ENCODE data around the gene AKAP10. TPM values are rescaled to one million over a fixed set of nuclear protein-coding genes. Genes with fewer than 3 reads are reported as not detected.
"Not testable (repeated sequence)": the region's sequence is repeated elsewhere in the genome, so short reads cannot be mapped to it uniquely, and the experiment has no call there.

AKAP10 gene
- total RNA-seq, result 20.6 TPM

DNA sequence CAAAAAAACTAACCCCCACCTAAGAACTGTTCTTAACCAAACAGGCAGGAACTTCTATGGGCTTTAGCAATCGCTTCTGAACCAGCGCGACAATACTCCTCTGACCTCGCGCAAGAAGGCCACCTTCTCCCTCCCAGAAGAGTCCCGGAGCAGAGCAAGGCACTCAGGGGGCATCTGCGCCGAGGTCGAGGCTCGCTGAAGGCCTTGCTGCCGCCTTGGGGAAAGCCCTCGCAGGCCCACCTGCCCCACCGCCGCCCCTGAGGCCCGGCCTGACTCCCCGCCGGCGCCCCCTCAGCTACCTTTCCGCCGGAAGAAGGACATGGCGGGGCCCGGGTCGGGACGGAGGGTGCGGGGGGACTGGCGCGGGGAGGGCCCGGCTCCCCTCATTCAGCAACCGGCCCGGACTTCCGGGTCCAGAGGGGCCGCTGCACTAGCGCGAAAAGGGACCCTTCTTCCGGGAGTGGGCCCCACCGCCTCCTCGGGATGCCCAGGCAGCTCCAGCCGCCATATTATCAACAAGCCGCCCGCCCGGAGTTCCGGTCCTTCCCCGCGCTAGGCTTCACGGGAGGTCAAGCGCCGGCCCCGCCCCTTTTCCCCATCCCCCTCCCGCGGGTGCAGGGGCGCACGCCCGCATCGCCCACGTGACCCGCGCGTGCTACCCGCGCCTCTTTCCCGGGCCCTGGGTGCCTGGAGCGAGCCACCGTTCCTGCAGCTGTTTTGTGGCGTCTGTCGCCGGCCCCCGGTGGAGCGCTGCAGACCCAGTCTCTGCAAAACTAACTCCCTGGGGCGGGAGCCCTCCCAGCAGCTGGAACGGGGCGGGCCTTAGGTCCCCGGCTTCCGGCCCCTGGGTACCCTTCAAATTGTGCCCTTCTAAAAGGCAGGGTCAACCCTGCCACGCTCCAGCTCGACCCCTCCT is at the start of gene AKAP10:
AKAP10 (minus strand) TSS at position 536 of the 916 bp plus-strand sequence; CDS start at position 387, 149 bp downstream.
- ATAC-seq, result peak; percentile 97

DNA sequence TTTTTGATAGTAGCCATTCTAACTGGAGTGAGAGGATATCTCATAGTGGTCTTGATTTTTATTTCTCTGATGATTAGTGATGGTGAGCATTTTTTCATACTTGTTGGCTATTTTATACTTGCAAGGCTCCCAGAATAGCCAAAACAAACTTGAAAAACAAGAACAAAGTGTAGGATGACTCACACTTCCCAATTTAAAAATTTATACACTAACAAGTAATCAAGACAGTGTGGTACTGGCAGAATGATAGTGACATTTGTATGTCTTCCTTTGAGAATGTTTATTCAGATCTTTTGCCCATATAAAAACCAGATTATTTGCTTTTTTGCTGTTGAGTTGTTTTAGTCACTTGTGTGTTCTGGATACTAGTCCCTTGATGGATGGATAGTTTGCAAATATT is 49.3 kb upstream of the AKAP10 start:
- no peak for ATAC-seq

- no peak for ATAC-seq
Measured at GRCh38 chr17:20022701-20023100, 45.1 kb upstream of the AKAP10 start.

DNA sequence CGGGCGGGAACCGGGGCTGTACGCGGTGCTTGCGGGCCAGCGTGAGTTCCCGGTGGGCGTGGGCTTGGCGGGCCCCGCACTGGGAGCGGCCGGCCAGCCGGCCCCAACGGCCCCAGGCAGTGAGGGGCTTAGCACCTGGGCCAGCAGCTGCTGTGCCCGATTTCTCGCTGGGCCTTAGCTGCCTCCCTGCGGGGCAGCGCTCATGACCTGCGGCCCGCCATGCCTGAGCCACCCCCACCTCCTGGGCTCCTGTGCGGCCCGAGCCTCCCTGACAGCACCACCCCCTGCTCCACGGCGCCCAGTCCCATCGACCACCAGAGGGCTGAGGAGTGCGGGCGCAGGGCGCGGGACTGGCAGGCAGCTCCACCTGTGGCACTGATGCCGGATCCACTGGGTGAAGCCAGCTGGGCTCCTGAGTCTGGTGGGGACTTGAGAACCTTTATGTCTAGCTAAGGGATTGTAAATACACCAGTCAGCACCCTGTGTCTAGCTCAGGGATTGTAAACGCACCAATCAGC is 38.9 kb upstream of the AKAP10 start:
- ATAC-seq, result not testable (repeated sequence)

- no peak for ATAC-seq
Measured at GRCh38 chr17:20012017-20012536, 34.4 kb upstream of the AKAP10 start.

- no peak for ATAC-seq
Measured at GRCh38 chr17:20010936-20011335, 33.3 kb upstream of the AKAP10 start.

DNA sequence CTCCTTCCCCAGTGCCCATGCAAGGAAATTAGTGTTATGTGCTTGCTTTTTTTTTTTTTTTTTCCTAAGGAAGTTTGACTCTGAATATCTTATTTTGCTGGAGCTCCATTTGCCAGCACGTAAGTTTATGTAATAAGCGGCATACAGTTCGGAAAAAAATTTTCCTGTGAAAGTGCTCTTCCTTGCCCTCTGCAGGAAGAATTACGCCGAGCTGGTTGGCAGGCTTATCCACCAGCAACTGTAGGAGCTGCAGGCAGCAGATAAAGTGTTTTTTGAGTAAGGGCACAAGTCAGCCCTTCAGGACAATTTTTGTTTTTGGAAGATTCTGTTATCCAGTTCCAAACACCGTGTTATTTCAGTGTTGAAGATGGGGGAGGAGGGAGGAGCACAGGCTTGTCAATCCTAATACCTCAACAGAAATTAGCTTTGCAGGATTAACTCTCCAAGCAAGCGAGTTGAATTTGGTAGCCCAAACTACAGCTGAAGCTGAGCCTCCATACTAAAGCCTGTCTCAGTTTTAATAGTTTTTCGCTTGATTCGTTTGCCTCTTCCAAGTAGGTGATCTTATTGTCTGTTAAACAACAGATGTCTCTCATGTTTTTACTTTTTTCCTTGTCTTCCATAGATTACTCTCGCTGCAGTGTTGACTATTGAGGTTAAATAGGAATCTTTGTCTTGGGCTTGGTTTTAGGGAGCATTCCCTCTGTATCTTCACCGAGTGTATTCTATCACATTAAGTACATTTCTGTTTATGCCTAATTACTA is 32.7 kb upstream of the AKAP10 start:
- ATAC-seq, result peak; percentile 38

GRCh38 chr17:20009302-20010098 is 31.9 kb upstream of the AKAP10 start, which contains the start of gene SPECC1:
Gene SPECC1 (plus strand): TSS chr17:20009359. CDS start chr17:20096652, 87,293 bp downstream.
- ATAC-seq, result peak; percentile 97

DNA sequence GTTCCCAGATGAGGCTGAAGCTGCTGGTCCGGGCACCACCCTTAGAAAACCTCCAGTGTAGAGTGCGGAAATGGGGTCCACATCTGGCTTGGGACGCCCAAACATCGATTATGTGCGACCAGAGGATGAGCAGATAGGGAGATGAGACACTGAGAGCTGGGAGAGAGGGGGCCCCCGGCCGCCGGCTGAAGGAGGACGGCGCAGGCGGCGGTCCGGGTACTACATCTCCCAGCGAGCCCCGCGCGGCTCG is 31.3 kb upstream of the AKAP10 start:
- no peak for ATAC-seq

DNA sequence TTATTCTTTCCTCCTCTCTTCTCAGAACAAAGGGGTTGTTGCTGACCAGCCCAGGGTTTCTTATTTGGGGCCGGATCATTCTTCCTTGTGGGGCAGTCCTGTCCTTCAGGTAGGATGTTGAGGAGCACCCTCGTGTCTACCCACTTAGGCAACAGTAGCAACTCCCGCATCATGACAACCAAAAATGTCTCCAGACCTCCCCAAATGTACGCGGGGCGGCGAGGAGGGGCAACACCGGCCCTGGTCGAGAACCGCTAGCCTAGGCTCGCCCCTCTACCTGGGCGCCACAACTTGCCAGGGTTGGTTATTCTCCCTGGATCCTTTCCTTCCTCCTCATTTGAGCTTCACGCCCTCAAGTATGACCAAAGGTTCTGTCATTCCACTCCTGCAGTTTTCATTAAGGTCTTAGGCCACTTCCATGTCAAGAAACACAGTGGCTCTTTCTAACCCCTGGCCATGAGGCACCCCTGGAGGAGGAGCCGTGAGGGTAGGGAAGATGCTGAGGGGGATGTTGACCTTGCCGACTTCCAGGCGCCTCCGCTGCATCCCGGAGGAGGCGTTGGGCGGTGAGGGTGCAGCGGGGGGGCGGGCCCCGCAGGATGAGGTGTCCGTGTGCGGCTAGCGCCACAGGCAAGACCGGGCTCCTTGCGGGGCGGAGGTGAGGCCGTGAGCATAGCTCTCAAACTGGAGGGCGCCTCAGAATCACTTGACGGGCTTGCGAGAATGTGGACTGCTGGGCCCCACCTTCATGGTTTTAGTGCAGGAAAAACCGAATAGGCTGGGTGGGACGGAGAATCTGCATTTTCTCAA is 30.8 kb upstream of the AKAP10 start:
- peak; percentile 58 for ATAC-seq

DNA sequence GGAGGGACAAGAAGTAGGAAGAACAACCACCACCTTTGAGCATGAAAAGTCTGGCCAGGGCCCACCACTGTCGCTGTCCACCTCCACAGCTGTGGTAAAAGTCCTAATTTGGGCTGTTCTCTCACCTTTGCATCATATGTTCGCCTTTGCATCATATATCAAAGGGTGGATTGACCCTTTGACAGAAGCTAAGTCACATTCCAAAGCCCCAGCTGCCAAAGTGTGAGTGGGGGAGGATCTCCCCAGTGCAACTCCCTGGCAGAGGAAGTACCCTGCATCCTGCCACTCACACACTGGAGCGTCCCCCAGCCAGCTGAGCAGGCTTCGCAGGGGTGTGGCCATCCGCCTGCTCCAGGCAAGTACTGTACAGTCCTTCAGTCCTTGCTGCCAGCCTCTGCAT is 18.9 kb upstream of the AKAP10 start:
- peak; percentile 73 for ATAC-seq

- ATAC-seq, result peak; percentile 35
Measured at GRCh38 chr17:19996086-19996485, 18.5 kb upstream of the AKAP10 start.

DNA sequence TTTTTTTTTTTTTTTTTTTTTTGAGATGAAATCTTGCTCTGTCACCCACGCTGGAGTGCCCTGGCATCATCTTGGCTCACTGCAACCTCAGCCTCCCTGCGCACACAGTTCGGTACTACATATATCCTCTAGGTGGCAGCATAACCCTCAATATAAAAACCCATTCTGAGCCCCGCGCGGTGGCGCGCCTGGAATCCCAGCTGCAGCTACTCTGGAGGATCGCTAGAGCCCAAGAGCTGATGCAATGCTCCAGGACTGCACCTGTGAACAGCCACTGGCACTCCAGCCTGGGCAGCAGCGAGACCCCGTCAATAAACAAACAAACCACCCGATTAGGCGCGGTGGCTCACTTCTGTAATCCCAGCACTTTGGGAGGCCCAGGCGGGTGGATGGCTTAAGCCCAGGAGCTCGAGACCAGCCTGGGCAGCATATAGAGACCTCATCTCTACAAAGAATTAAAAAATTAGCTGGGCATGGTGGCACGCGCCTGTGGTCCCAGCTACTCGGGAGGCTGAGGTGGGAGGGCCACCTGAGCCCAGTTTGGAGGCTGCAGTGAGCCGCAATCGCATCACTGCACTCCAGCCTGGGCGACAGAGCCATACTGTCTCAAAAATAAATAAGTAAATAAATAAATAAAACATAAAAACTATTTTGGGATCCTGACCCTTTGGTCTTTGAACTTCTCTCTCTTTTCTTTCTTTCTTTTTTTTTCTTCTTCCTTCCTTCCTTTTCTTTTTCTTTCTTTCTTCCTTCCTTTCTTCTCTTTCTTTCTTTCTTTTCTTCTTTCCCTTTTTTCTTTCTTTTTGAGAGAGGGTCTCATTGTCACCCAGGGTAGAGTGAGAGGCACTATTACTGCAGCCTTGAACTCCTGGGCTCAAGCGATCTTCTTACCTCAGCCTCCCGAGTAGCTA is 15.4 kb upstream of the AKAP10 start:
- ATAC-seq, result peak; percentile 97

GRCh38 chr17:19991252-19991885 is 13.7 kb upstream of the AKAP10 start:
- ATAC-seq, result no peak

- no peak for ATAC-seq
Measured at GRCh38 chr17:19987897-19988296, 10.3 kb upstream of the AKAP10 start.

DNA sequence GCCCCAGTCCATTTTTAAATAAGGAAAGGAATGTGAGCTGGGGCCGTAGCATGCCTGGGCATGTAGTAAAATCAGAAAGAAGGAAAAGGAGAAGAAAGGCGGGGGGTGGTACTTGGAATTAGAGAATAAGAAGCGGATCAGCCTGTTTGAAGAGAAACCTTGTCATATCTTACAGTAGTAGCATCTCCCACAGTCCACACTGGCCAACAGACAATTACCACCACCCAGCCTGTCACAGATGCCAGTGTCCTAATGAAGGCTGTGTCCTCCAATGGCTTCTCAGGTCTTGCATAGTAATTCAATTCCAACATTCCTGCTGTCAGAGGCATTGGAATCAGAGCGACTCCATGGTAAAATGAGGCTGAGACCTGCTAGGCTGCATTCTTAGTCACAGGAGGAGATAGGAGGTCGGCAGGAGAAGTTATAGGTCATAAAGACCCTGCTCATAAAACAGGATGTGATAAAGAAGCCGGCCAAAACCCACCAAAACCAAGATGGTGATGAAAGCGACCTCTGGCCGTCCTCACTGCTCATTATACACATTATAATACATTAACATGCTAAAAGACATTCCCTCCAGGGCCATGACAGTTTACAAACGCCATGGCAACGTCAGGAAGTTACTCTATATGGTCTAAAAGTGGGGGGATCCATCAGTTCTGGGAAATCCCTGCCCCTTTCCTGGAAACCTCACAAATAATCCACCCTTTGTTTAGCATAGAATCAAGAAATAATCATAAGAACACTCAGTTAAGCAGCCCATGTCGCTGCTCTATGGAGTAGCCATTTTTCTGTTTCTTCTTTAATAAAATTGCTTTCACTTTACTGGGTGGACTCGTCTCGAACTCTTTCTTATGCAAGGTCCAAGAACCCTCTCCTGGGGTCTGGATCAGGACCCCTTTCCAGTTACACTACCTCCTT is 9.6 kb upstream of the AKAP10 start:
- ATAC-seq, result no peak

- no peak for ATAC-seq
Measured at GRCh38 chr17:19979917-19980770, 2.5 kb upstream of the AKAP10 start.

- ATAC-seq, result no peak
Measured at GRCh38 chr17:19978805-19979211, 1.2 kb upstream of the AKAP10 start.
